NCI-H510A (cell line): ENCODE data around the gene MRPL17.

Source experiments
- DNase-seq: peaks from one replicate; lab custom pipeline; 2025; lab: John Stamatoyannopoulos, UW

MRPL17 gene

DNA sequence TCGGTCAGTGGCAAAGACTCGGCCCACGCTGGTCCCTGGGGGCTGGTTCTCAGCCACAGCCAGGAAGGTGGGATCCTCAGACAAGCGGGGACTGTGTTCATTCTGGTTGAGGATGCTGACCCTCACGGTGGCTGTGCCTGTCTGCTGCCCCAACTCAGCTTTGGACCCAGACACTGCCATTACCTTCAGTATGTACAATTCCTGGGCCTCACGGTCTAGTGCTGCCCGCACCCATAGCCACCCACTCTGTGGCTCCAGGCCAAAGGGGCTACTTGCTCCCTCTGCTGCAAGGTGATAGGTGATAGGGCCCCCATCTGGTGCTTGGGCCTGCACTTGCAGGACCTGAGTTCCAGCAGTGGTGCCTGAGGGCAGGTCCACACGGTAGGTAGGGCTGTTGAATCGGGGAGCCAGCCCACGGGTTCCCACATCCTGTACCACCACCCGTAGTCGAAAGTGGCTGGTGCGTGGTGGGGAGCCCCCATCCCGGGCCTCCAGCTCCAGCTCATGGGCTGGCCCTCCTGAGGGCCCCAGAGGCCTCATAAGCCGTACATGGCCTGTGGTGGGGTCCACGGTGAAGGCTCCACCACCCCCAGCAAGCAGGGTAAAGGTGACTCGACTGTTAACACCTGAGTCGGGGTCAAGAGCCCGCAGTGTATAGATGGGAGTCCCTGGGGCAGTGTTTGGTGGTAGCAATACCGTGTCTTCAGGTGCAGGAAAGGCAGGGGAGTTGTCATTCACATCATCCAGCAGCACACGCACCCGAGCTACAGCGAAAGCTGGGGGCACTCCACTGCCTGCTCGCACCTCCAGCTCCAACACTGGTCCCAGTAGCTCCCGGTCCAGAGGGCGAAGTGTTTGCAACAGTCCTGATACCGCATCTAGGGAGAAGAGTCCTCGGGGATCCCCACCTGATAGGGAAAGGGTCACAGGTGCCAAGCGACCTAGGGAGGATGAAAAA lies 50.7 kb downstream of the MRPL17 start:
- DNase-seq, result no peak

DNA sequence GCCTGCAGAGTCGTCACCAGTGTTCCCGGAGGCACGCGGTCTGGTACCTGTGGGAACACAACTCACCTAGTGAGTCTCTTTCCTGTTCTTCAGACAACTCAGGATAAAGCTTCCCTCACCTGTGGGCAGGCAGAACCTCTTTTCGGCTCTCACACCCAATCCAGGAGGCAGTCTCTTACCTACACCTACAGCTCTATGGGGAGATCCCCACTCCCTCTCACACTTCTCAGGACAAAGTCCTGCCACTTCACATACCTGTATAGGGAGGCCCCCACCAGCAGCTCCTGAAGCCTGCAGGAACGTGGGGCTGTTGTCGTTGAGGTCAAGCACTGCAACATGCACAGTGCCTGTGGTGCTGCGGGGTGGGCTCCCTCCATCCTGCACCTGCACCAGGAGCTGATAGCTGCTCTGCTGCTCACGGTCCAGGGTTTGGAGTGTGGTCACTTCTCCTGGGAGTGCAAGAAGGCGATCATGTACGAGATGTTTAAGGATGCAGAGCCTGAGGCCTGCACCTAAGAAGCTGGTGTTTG lies 51.7 kb downstream of the MRPL17 start:
- no peak for DNase-seq

DNA sequence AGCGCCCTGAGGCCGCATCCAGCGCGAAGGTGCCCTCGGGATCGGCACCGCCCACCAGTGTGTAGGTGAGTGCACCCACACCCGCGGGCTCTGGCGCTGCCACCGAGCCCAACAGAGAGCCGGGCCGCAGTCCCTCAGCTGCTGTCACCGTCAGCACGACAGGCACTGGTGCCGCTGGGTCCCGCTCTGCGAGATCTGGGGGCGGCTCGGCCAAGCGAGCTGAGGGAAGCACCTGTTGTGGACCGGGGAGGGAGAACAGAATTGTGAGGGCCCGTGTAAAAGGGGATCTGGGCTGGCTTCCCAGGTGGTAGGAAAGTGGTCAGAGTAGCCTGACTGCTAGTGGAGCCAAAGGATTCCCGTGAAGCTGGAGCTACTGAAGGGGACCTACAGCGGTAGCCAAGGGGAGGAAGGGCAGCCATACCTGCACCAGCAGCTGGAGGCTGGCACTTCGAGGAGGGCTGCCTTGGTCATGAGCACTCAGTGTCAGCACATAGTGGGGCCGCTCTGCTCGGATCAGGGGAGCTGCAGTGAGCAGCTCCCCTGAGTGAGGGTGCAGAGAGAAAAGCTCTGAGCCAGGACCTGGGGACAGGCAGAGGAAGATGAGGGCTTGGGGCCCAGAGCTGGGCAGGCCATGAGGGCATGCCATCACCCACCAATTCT lies 52.4 kb downstream of the MRPL17 start:
- DNase-seq, result no peak
